H1 (cell line): ENCODE measurements around the gene SLC1A1. TPM values are rescaled to one million over a fixed set of nuclear protein-coding genes. Genes with fewer than 3 reads are reported as not detected.

Experiments
- CTCF ChIA-PET: fragments of 300-600 bp; sonication (Branson Sonifier 250); formaldehyde crosslinking; loops from one replicate; lab custom pipeline; 2021; ENCODE audit not compliant: partially characterized antibody; lab: Charles Lee
- POLR2A ChIA-PET: fragments of 300-600 bp; sonication (Branson Sonifier 250); formaldehyde crosslinking; loops from one replicate; lab custom pipeline; 2021; ENCODE audit warnings: inconsistent platforms; ENCODE audit not compliant: partially characterized antibody; lab: Charles Lee
- DNase-seq, 2 experiments: peaks; one replicate each; pipeline versions ENCODE4 v3.0.0 to v3.0.0-alpha.2; 2010 to 2022; ENCODE audit warnings: low spot score in 2 of 2, low read depth in 1 of 2, mixed read lengths in 1 of 2
- FAIRE-seq: peaks from 2 replicates; lab custom pipeline; 2011; peaks lifted over from hg19 to GRCh38; lab: Jason Lieb, UNC
- H2AFZ ChIP-seq: 2 replicates; pipeline ENCODE4 v1.8.1; 2012; ENCODE audit warnings: low read length, inconsistent platforms
- H2AK5ac ChIP-seq: 2 replicates; pipeline ENCODE4 v1.6.1; 2013; ENCODE audit warnings: low read depth, low read length
- H2BK120ac ChIP-seq: replicated peaks from 2 replicates; pipeline ENCODE3; 2013; ENCODE audit warnings: low read depth, low read length, inconsistent platforms
- H2BK12ac ChIP-seq: 2 replicates; pipeline ENCODE4 v1.6.1; 2013; ENCODE audit warnings: low read depth, low read length
- H2BK15ac ChIP-seq: 2 replicates; pipeline ENCODE4 v1.6.1; 2013; ENCODE audit warnings: low read length
- H2BK20ac ChIP-seq: 2 replicates; pipeline ENCODE4 v1.6.1; 2013; ENCODE audit warnings: low read length
- H2BK5ac ChIP-seq: 2 replicates; pipeline ENCODE4 v1.6.1; 2013; ENCODE audit warnings: low read depth, low read length
- H3K14ac ChIP-seq: 2 replicates; pipeline ENCODE4 v1.6.1; 2013; ENCODE audit warnings: inconsistent platforms; ENCODE audit not compliant: insufficient read length
- H3K18ac ChIP-seq: 2 replicates; pipeline ENCODE4 v1.6.1; 2013; ENCODE audit warnings: low read length; ENCODE audit errors: extremely low read depth
- H3K23ac ChIP-seq: 2 replicates; pipeline ENCODE4 v1.6.1; 2013; ENCODE audit warnings: inconsistent platforms; ENCODE audit not compliant: insufficient read length
- H3K23me2 ChIP-seq: 2 replicates; pipeline ENCODE4 v1.6.1; 2013; ENCODE audit warnings: low read depth, low read length
- H3K27ac ChIP-seq: 2 replicates; pipeline ENCODE4 v1.6.1; 2011; ENCODE audit warnings: low read depth, low read length, inconsistent platforms
- H3K27me3 ChIP-seq, 4 experiments: replicated peaks in 1 of 4; 1 replicate in 1 of 4; 2 replicates in 3 of 4; pipeline versions ENCODE4 v1.6.1 to v1.8.1; 2011 to 2013; ENCODE audit warnings: low read length in 3 of 4, mild to moderate bottlenecking in 3 of 4, inconsistent platforms in 2 of 4, mixed read lengths in 2 of 4, moderate library complexity in 1 of 4; ENCODE audit not compliant: control insufficient read depth in 3 of 4, insufficient read depth in 3 of 4; ENCODE audit errors: extremely low read depth in 1 of 4
- H3K36me3 ChIP-seq, 4 experiments: 2 replicates each; pipeline versions ENCODE4 v1.6.1 to v1.8.1; 2011 to 2013; ENCODE audit warnings: mild to moderate bottlenecking in 4 of 4, low read length in 3 of 4, moderate library complexity in 2 of 4, control low read depth in 1 of 4, inconsistent platforms in 1 of 4; ENCODE audit not compliant: insufficient read depth in 4 of 4, control insufficient read depth in 2 of 4
- H3K4ac ChIP-seq: replicated peaks from 2 replicates; pipeline ENCODE3; 2013; ENCODE audit warnings: low read length, low read depth, mixed read lengths, inconsistent platforms; ENCODE audit not compliant: insufficient read length
- H3K4me1 ChIP-seq, 4 experiments: replicated peaks in 1 of 4; 1 replicate in 1 of 4; 2 replicates in 3 of 4; pipeline versions ENCODE4 v1.6.1 to v1.8.1; 2011 to 2013; ENCODE audit warnings: low read length in 3 of 4, inconsistent platforms in 2 of 4, mixed read lengths in 1 of 4; ENCODE audit not compliant: insufficient read depth in 4 of 4, control insufficient read depth in 3 of 4
- H3K4me2 ChIP-seq, 2 experiments: 2 replicates each; pipeline versions ENCODE4 v1.6.1 to v1.8.1; 2011 to 2013; ENCODE audit warnings: low read depth in 2 of 2, low read length in 2 of 2, control low read depth in 1 of 2, inconsistent platforms in 1 of 2, mild to moderate bottlenecking in 1 of 2; ENCODE audit not compliant: insufficient read depth in 1 of 2
- H3K4me3 ChIP-seq, 4 experiments: fragments of 200-600, 300-600 bp in 1 of 4; sonication (generic), shearing (Covaris generic), sonication (Bioruptor Twin) in 1 of 4; 2 replicates each; pipeline versions ENCODE4 v1.5.1 to v1.8.1; 2011 to 2016; ENCODE audit warnings: low read length in 4 of 4, low read depth in 3 of 4, control low read depth in 2 of 4, inconsistent platforms in 2 of 4, mild to moderate bottlenecking in 2 of 4, mixed read lengths in 1 of 4, moderate library complexity in 1 of 4; ENCODE audit not compliant: insufficient read depth in 2 of 4; ENCODE audit errors: extremely low read depth in 1 of 4
- H3K56ac ChIP-seq: replicated peaks from 2 replicates; pipeline ENCODE3; 2013; ENCODE audit warnings: low read depth, mild to moderate bottlenecking, mixed read lengths, low read length, inconsistent platforms; ENCODE audit not compliant: insufficient read length
- H3K79me1 ChIP-seq: 2 replicates; pipeline ENCODE4 v1.6.1; 2013; ENCODE audit warnings: low read depth, low read length, control low read depth
- H3K79me2 ChIP-seq, 2 experiments: 2 replicates each; pipeline versions ENCODE4 v1.6.1 to v1.8.1; 2012 to 2013; ENCODE audit warnings: low read length in 2 of 2, mild to moderate bottlenecking in 2 of 2, inconsistent platforms in 1 of 2; ENCODE audit not compliant: insufficient read depth in 2 of 2, control insufficient read depth in 1 of 2
- H3K9ac ChIP-seq, 4 experiments: replicated peaks in 1 of 4; 1 replicate in 1 of 4; 2 replicates in 3 of 4; pipeline versions ENCODE4 v1.6.1 to v1.8.1; 2011 to 2013; ENCODE audit warnings: low read depth in 3 of 4, low read length in 3 of 4, control low read depth in 2 of 4, mild to moderate bottlenecking in 2 of 4, moderate library complexity in 2 of 4, inconsistent platforms in 1 of 4; ENCODE audit errors: extremely low read depth in 1 of 4
- H3K9me3 ChIP-seq, 2 experiments: 2 replicates each; pipeline versions ENCODE4 v1.6.1 to v1.8.1; 2012 to 2013; ENCODE audit warnings: mild to moderate bottlenecking in 2 of 2, moderate library complexity in 2 of 2, control low read depth in 1 of 2, inconsistent platforms in 1 of 2, low read depth in 1 of 2, low read length in 1 of 2, mixed read lengths in 1 of 2; ENCODE audit not compliant: insufficient read depth in 2 of 2
- H4K20me1 ChIP-seq, 2 experiments: replicated peaks in 1 of 2; 2 replicates each; pipeline versions ENCODE3 to v1.8.1; 2011 to 2013; ENCODE audit warnings: inconsistent platforms in 2 of 2, low read length in 2 of 2, mild to moderate bottlenecking in 1 of 2; ENCODE audit not compliant: insufficient read depth in 2 of 2, control insufficient read depth in 1 of 2
- H4K5ac ChIP-seq: 2 replicates; pipeline ENCODE4 v1.6.1; 2013; ENCODE audit warnings: low read length, low read depth, mixed read lengths, inconsistent platforms; ENCODE audit not compliant: insufficient read length
- H4K8ac ChIP-seq: 2 replicates; pipeline ENCODE4 v1.8.0; 2013; ENCODE audit warnings: mild to moderate bottlenecking, moderate library complexity, low read length, inconsistent platforms; ENCODE audit not compliant: insufficient read depth; ENCODE audit errors: extremely low read depth
- H4K91ac ChIP-seq: replicated peaks from 2 replicates; pipeline ENCODE3; 2013; ENCODE audit warnings: low read length, mixed read lengths, inconsistent platforms; ENCODE audit not compliant: insufficient read length
- ATF3 ChIP-seq: IDR thresholded peaks from 2 replicates; pipeline ENCODE4 v1.6.1; 2011; ENCODE audit warnings: low read depth, mild to moderate bottlenecking, low read length; ENCODE audit not compliant: insufficient read depth
- FOSL1 ChIP-seq: IDR thresholded peaks from 2 replicates; pipeline ENCODE4 v1.6.1; 2011; ENCODE audit warnings: mild to moderate bottlenecking, low read depth, low read length, moderate library complexity; ENCODE audit not compliant: insufficient read depth
- RAD21 ChIP-seq, 2 experiments: IDR thresholded peaks in 1 of 2; conservative IDR thresholded peaks in 1 of 2; 2 replicates each; pipeline ENCODE4 v1.6.1; 2011; ENCODE audit warnings: low read depth in 2 of 2, low read length in 2 of 2, improper control_type of control experiment in 1 of 2, inconsistent platforms in 1 of 2, mild to moderate bottlenecking in 1 of 2, moderate library complexity in 1 of 2
- RNF2 ChIP-seq: fragments of 200-900, 300-1000 bp; sonication (generic); IDR thresholded peaks from 2 replicates; pipeline ENCODE4 v1.7.1; 2016; ENCODE audit warnings: borderline replicate concordance, low read depth, mild to moderate bottlenecking, antibody characterized with exemption, low read length; ENCODE audit not compliant: poor library complexity, severe bottlenecking; ENCODE audit errors: missing control alignments
- SAP30 ChIP-seq: fragments of 300-600 bp; sonication (generic); IDR thresholded peaks from 2 replicates; pipeline ENCODE4 v1.7.1; 2012; ENCODE audit warnings: low read length, moderate library complexity, mild to moderate bottlenecking, inconsistent platforms; ENCODE audit not compliant: insufficient read depth, insufficient replicate concordance
- SP2 ChIP-seq: IDR thresholded peaks from 2 replicates; pipeline ENCODE4 v1.6.1; 2012; ENCODE audit warnings: mild to moderate bottlenecking, low read length, inconsistent platforms
- WGBS, 2 experiments: shearing (Covaris generic) in 1 of 2; methylation state at CpG; one replicate each; pipeline versions ENCODE4 v1.1.6 to v1.1.7; 2013 to 2015; ENCODE audit warnings: low lambda C conversion rate in 2 of 2, mixed read lengths in 2 of 2, inconsistent platforms in 1 of 2, low coverage in 1 of 2, missing lambda C conversion rate in 1 of 2; ENCODE audit not compliant: insufficient replicate concordance in 2 of 2, insufficient coverage in 1 of 2, insufficient read length in 1 of 2; ENCODE audit errors: extremely low coverage in 1 of 2, missing lambda C conversion rate in 1 of 2; 5-methylcytosine and 5-hydroxymethylcytosine counted together
- polyA plus RNA-seq, 7 experiments: library from polyadenylated mRNA; depleted of rRNA in 3 of 7; stranded (reverse) in 5 of 7; unstranded in 2 of 7; fragments of >200 nt in 5 of 7; fragments of 200-250 nt in 2 of 7; gene quantifications; 1 replicate in 5 of 7; 2 replicates in 1 of 7; 4 replicates in 1 of 7; pipeline versions ENCODE4 v1.2.1 to v1.2.3, GENCODE V29; 2011 to 2013; ENCODE audit warnings: missing spikeins in 2 of 7, mixed read lengths in 2 of 7
- total RNA-seq: library from RNA; stranded (reverse); fragmentation: NEBNext Ultra II Directional; extraction: Animal tissue kit (Norgen Biotek cat#: 25700); gene quantifications from 2 replicates; pipeline ENCODE4 v1.2.1, GENCODE V29; 2021

SLC1A1 gene
- total and polyA plus RNA-seq, 2 of the 8 experiments (the other 6 are each of a cell fraction or from before 2014, with no cell fraction given): 4.7 to 11.7 TPM

DNA sequence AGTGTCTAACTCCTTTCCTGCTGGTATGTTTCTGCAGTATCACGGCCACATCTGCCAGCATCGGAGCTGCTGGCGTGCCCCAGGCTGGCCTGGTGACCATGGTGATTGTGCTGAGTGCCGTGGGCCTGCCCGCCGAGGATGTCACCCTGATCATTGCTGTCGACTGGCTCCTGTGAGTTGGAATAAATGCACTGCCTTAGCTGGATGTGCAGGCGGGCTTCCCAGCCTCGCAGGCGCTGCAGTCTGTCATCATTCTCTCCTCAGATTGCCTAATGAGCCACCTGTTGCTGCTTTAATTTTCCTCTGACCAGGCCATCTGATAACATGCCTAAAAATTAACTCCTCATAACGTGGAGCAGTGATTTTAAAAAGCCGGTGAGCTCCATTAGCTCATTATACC is 92.7 kb downstream of the SLC1A1 start:
- Histone ChIP-seq H3K23ac (no peak overlapping the region), H3K4me1 (no peaks in the 10 kb centered on the region)

More for the DNA sequence above, 92.7 kb downstream of the SLC1A1 start:
- Histone ChIP-seq H3K4ac (no peak overlapping the region), H3K36me3 (no peaks in the 10 kb centered on the region), H4K20me1 (no peaks in the 10 kb centered on the region), H3K9ac (no peak overlapping the region), H2BK20ac (no peak overlapping the region), H3K79me2 (no peaks in the 10 kb centered on the region), H2BK12ac (no peak overlapping the region), H3K4me3 (no peak overlapping the region), H4K8ac (no peak overlapping the region), H2BK5ac (no peak overlapping the region), H2BK120ac (no peak overlapping the region), H3K18ac (no peak overlapping the region), H3K9me3 (no peaks in the 10 kb centered on the region), H3K56ac (no peak overlapping the region), H2BK15ac (no peak overlapping the region), H3K4me2 (no peak overlapping the region), H4K91ac (no peak overlapping the region), H3K27me3 (no peaks in the 10 kb centered on the region), H3K23me2 (no peaks in the 10 kb centered on the region; the same call in 1 of the 2 replicates), H2AFZ (no peak overlapping the region), H4K5ac (no peak overlapping the region), H3K79me1 (no peaks in the 10 kb centered on the region), H3K27ac (no peak overlapping the region), H3K14ac (no peak overlapping the region), H2AK5ac (no peak overlapping the region)
- DNase-seq: no peak
- FAIRE-seq: no peak
- ChIA-PET CTCF (interaction anchor here (0.5 to 2.0 kb wide), 7 partner anchors 8 to 1089 kb away, joined by 3 to 10 read pairs (median 3); no protein-coding TSS in a partner anchor), POLR2A (interaction anchor here (1.5 kb wide), 1 partner anchor 9 kb away, joined by 3 read pairs; no protein-coding TSS in a partner anchor)
- no peak for TF ChIP-seq RAD21 (IDR thresholded peaks at IDR 0.05 in 1 of 2, conservative IDR thresholded peaks at IDR 0.05 in 1 of 2; ENCODE audit: low read depth in 2 of 2, low read length in 2 of 2)
- no peak for TF ChIP-seq SAP30
- TF ChIP-seq RNF2: no peak
- no peak for TF ChIP-seq SP2
- TF ChIP-seq FOSL1: no peak
- no peak for TF ChIP-seq ATF3
- 89% methylated on average over 12 of the region's 12 CpGs; no CpG with 5 or more reads in 1 of the 2 experiments for WGBS, 2 experiments
